H54 (cell line): ENCODE results near the gene ADGRL2.

Experiments
- DNase-seq: peaks from one replicate; pipeline ENCODE4 v3.0.0; 2011; ENCODE audit warnings: low spot score, mixed read lengths; ENCODE audit not compliant: insufficient read length
- FAIRE-seq: peaks from 3 replicates; lab custom pipeline; 2011; peaks lifted over from hg19 to GRCh38; lab: Jason Lieb, UNC
- POLR2A ChIP-seq: IDR thresholded peaks from 2 replicates; pipeline ENCODE4 v1.6.1; 2011; ENCODE audit warnings: low read depth, mild to moderate bottlenecking, low read length

ADGRL2 gene

DNA sequence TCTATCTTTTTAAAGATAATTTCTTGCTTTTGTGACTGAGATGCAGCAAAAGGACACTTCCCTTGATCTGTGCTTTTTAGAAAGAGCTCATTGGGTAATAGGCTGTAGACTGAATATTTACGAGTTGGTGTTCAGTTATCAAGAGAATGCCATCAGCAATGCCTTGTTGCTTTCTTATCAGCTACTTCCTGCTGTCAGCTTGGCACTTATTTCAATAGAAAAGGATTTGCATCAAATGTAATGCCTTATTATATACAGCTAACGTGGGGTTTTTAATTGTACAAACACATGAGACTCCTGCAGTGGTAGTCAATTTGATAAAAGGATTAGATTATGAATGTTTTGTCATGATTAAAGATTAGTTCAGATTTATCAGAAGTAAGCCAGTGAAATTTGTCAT lies 122.2 kb downstream of the ADGRL2 start:
- DNase-seq = no peak
- TF ChIP-seq POLR2A = no peak
- FAIRE-seq = no peak

DNA sequence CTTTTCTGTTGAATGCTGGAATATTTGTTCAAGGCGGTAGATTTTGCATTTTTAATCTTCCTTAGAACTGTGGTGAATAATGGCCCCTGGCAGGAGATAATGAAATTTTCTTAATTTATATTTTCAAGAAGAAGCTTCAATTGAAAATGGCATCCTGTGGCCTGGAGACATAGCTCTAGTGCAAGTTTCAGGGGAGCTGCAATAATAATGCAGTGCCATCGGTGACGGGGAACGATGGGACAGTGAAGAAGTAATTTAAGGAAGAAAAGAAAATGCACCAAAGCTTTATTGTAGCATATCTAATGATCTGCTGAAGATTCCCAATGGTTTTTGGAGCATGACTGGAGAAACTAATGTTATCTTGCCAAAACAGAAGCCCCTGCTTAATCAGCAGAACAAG lies 128.4 kb downstream of the ADGRL2 start:
- FAIRE-seq (no peak), DNase-seq (no peak)
- no peak for TF ChIP-seq POLR2A

DNA sequence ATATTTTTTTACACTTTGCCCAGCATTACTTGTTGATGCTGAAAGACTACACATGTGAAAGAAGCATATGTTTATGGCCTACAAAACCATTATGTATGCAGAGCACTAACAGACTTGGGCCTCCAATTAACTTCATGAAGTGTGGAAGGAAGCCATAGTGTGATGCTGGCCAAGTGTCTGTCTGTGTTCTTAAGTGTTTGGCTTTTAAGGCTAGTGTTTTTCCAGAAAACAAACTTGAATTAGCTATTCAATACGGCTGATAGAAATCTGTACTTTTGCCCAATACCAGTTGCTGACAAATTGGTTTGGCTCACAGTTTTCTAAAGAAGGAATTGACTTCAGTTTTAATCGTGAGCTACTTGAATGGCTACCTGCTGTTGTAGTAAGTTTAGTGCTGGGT lies 136.1 kb downstream of the ADGRL2 start:
- TF ChIP-seq POLR2A = no peak
- no peak for DNase-seq
- FAIRE-seq = peak; percentile 75

DNA sequence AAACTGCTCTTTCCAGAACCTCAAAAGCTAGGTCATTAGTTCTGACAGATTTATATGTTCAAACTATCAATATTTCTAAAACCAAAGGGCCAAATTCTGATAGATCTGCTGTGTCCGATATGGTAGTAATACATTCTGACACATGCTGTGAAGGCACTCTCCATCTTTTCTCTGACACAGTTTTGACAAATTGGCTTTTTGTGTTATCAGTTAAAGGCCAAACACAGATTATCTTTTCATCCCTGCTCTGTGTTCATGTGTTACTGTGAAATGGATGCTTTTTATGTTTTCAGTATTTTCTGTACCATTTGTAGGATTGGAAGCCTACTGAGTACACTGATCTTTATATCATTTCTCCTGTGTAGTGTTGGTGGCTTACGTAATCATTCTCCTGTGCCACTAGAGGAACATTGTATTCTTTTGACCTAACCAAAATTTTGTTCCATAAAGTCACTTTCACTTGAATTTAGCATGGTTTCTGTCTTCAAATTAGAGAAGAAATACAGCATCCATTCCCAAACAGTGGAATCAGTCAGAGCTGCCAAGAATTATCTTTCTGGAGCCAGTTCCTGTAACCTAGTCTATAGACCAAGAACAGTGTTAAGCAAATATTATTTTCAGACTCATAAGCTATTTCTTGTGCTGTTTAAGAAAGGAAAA lies 137.2 kb downstream of the ADGRL2 start:
- FAIRE-seq (peak; percentile 78), DNase-seq (no peak)
- no peak for TF ChIP-seq POLR2A

DNA sequence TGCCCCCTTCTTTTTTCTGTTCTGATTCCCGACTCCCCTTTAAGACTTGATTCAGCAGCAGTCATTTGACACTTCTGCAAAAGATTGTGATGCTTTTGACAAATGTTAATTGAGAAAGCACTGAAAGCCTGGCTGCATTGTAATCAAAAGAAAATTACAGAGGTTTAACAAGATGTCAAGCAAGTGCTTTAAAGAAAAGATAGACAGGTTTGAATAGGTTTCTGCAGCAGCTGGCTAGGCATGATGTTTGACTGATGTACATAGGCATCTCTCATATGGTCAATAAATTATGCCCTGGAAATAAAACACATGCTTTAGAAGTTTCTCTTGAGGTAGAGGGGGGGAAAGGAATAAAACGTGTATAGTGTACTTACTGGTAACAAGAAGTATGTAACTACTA lies 147.8 kb downstream of the ADGRL2 start:
- no peak for TF ChIP-seq POLR2A
- no peak for DNase-seq
- no peak for FAIRE-seq

DNA sequence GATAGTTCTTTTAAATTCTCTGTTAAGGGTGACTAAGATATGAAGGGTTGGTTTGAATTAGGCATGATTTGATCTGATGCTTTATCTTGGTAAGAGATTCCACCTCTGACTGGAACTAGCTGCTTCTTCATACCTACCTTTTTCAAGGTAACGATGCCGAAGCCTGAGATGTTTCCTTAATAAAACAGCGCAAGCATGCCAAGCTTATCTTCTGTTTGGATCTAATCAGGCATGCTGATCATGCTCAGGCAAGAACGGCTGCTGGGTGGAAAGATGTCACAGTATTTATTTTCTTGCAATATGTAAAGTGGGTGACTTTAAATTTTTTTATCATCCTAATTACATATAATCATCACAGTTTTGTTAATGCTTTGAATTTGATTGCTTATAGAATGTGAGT lies 148.7 kb downstream of the ADGRL2 start:
- no peak for DNase-seq
- no peak for FAIRE-seq
- no peak for TF ChIP-seq POLR2A

DNA sequence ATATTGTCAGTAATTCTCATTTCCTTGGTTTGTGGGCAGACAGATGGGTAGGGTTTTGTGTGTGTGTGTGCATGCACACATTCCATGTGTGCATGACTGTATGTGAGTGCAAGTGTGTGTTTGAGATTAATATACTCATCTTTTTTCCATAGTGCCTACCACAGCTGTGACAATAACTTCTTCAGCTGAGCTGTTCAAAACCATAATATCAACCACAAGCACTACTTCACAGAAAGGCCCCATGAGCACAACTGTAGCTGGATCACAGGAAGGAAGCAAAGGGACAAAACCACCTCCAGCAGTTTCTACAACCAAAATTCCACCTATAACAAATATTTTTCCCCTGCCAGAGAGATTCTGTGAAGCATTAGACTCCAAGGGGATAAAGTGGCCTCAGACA lies 149.3 kb downstream of the ADGRL2 start:
- TF ChIP-seq POLR2A = no peak
- no peak for FAIRE-seq
- DNase-seq = no peak

DNA sequence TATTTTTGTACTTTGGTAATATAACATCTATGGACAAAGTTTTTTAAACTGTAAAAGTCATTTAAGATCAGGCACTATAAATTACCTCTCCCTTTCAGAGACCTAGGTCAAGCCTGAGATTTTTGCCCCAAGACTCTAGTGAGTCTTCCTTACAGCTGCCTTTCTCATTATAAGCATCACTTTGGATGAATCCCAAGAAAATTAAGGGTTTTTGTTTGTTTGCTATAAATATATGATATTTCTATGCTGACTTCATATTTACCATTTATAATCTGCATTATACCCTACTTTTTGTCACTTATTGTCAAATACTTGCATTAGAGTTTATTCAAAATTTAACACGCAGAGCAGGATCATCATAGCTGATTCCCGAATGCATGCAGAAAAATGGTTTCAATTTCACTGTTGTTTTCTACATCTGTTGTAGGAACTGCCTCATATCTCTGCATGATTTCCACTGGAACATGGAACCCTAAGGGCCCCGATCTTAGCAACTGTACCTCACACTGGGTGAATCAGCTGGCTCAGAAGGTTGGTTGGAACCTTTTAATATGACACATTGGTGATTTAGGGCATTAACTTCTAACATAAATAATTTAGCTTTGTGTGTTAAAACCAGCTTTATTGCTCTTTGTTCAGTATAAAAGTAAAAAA lies 150.0 kb downstream of the ADGRL2 start:
- DNase-seq = no peak
- FAIRE-seq = no peak

DNA sequence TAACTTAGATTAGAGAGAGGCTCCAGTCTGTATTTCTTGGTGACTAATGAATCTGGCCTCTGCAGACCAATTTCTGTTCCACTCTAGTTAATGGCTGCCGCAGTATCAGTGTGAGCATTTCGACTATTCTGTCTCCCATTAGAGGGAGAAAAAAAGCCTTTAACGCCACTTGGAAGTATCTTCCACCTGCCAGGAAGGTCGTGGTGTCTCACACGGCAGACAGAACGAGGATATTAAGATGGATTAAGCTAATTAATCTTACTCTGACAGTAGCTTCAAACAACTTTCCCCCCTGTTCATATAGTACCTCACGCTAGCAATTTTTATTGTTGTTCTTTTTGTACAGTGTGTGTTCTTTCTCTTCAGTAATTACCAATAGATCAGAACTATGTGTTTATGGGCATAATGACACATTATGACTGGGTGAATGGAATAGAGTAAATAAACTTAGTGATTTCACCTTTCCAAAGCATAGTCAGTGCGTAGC lies 153.8 kb downstream of the ADGRL2 start:
- no peak for TF ChIP-seq POLR2A
- DNase-seq = no peak
- no peak for FAIRE-seq

More for the DNA sequence above, 150.0 kb downstream of the ADGRL2 start:
- no peak for TF ChIP-seq POLR2A

DNA sequence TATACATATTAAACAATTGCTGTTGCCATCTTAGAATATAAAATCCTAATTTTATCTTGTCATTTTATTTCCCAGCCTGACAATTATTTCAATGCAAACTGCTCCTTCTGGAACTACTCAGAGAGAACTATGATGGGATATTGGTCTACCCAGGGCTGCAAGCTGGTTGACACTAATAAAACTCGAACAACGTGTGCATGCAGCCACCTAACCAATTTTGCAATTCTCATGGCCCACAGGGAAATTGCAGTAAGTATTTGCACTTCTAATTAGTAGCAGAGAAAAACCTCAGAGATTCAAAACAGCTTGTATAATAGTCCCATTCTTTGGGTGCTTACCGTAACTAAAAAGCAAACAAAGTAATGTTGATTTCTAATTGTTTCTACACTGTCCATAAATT lies 167.2 kb downstream of the ADGRL2 start:
- FAIRE-seq = no peak
- no peak for TF ChIP-seq POLR2A
- DNase-seq = no peak

DNA sequence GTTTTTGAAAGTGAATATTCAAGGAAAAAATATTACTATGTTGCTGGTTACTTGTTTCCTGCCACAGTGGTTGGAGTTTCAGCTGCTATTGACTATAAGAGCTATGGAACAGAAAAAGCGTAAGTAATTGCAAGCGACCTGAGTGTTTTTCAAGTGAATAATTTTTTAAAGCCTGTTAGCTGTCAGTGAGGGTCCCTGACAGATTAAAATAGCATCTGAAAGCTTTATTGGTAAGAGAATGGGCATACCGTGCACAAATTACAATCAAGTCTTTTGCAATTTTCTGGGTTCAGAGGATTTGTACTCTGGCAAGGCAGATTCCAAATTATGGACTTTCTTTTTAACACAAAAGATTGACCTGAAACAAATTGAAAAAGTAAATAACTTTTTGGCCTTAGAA lies 169.7 kb downstream of the ADGRL2 start:
- TF ChIP-seq POLR2A = no peak
- FAIRE-seq = no peak
- DNase-seq = no peak

DNA sequence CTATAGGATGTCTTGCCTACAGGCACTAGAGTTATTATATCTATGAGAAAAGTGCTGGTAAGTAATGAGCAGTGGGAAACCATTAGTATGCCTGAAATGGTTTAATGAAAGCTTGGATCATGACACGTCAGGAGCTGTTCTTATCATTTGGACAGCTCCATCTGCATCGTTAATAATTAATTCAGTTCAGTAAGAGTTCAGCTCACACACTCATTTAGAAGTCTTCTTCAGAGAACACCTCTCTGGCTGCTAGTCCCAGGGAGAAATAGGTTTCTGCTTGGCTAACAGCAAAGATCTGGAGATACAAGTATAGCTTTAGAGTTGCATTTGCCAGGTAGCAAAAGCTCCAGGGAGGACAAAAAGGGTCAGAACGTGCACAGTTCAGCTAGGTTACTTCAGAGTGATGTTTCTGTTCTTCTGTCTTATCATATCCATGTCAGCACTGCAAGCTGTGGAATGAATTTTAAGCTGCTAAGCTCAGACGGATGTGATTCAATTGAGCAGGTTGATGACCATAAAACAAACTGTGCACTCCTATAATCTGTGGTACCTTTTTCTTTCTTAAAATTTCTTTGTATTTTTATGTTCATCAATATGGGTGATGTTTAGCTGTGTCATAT lies 173.6 kb downstream of the ADGRL2 start:
- FAIRE-seq = no peak

DNA sequence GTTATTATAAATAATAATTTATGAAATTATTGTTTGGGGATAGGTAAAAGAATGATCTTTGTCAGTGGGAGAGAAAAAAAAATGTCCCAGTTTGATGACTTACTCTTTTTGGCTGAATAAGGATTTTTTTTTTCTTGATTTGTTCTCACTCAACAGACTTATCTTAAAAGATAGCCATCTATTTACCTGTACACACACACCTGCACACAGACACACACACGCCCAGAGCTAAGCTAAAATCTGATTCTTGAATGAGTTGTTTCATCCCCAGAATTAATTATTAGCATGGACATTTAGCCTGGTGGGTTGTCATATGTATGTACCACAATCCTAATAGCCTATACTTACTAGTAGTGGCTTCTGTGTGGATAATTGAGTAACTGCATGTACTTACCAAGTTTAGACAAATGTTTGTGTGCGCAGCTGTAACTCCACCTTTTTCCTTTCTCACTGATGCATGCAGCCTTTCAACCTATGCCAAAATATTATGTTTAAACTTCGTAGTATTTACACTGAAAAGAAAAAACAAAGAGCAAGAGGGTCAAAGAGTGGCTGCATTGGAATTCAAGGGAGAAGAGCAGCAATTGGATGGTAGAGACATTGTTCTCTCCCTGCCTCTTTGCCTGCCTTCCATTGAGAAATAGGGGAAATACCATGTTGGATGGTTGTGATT lies 174.3 kb downstream of the ADGRL2 start:
- DNase-seq = no peak
- TF ChIP-seq POLR2A = no peak

More for the DNA sequence above, 173.6 kb downstream of the ADGRL2 start:
- TF ChIP-seq POLR2A = no peak
- DNase-seq = no peak

DNA sequence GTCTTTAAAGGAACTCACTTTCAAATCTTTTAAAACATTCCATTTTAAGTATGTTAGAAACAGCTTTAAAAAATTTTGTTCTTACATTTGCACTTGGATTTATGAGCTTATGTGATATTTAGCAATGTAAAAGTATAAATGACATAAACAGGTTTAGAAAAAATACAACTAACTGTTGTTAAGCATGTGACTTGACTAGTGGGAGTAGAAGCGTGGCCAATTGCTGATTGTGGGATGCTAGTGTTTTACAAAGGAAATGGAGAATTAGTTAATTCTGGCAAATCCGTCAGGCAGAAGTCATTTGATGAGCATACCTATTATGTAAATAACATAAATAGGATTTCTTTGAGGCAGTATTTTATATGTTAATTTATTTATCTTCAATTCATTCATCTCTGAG lies 175.8 kb downstream of the ADGRL2 start:
- DNase-seq = no peak
- TF ChIP-seq POLR2A = no peak
- no peak for FAIRE-seq

More for the DNA sequence above, 174.3 kb downstream of the ADGRL2 start:
- no peak for FAIRE-seq
